Measurements from ENCODE around the gene CBR1. TPM values are rescaled to one million over a fixed set of nuclear protein-coding genes. Genes with fewer than 3 reads are reported as not detected.

Gene CBR1
- polyA plus RNA-seq, 3 donors: 36.9 to 114 (median 100) TPM

DNA sequence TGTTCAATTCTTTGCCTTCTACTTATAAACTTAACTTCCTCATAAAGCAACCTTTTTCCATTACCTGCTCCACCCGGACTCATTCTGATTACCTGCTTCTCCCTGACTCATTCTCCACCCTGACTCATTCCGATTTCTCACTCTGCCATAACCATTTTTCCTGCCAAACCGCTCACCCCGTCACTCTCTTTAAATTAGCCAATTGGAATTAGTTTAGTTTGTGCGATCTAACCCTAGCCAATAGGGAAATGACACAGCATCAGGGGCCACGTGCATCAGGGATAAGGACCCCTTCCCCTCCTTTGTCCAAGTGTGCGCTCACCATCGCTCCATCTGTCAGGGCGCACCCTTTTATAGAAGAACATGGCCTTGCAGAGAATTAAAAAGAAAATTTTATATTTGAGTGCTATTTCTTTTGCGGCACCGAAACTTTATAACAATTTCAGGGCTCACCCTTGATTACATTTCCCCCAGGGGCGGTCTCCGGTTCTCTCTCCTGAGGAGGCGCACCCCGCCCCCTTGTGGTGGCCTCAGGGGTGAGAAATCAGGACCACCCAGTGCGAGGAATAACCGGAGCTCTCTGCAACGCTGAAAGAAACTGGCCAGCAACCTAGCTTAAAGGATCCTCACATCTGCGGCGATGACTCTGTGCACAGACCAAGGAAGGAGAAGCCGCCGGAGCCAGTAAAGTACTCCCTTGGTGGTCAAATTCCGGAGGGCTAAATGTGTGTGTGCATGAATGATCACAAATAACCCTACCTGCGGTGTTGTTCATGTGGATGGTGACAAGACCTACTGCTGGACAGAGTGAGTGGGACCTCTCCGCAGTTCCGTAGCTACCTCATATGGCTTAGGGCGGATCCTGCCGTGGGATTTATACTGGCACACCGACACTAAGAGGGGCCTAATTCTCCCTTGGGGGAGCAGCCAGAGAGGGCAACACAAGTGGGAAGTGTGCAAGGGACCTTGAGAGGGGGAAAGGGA is 34.8 kb downstream of the CBR1 start:
- intact Hi-C loops (cut with micrococcal nuclease): no loop called here
- Histone ChIP-seq H3K4me2 (replicated peaks; ENCODE audit: extremely low read depth, low read length, poor library complexity, severe bottlenecking) (peak overlapping the region; percentile 42), H2AFZ (ENCODE audit: insufficient read depth, low read depth, low read length, poor library complexity, severe bottlenecking) (peak overlapping the region; percentile 55), H3K79me2 (ENCODE audit: insufficient read depth, low read length) (no peaks in the 10 kb centered on the region), H3K4me1 (ENCODE audit: control insufficient read depth in 1 of 2, insufficient read depth in 2 of 2, low read length in 2 of 2) (peaks cover 10 to 11% of the 10 kb centered on the region in 2 donors), H3K27me3 (ENCODE audit: control insufficient read depth in 2 of 2, insufficient read depth in 2 of 2, low read length in 2 of 2) (peaks cover 9 to 15% of the 10 kb centered on the region in 2 donors), H3K4me3 (replicated peaks in 1 of 3; ENCODE audit: low read depth in 2 of 3, low read length in 3 of 3) (peak overlapping the region in 1 of 3 experiments; percentile 24), H3K27ac (ENCODE audit: low read depth in 1 of 2, low read length in 2 of 2) (no peak overlapping the region), H3K9ac (ENCODE audit: insufficient read depth, low read length, poor library complexity, severe bottlenecking) (peak overlapping the region; percentile 34), H3K9me3 (replicated peaks in 1 of 2; ENCODE audit: control insufficient read depth in 1 of 2, insufficient read depth in 1 of 2, low read length in 2 of 2) (no peaks in the 10 kb centered on the region), H3K36me3 (replicated peaks in 1 of 2; ENCODE audit: control insufficient read depth in 1 of 2, insufficient read depth in 2 of 2, low read length in 2 of 2) (no peaks in the 10 kb centered on the region), H4K20me1 (ENCODE audit: insufficient read depth, low read length) (no peaks in the 10 kb centered on the region)
- Mint-ChIP-seq H3K4me3 (peak overlapping the region; percentile 62 to 86), H3K27ac (peak overlapping the region in 2 of 7 donors; percentile 51 to 62), H3K36me3 (no peaks in the 10 kb centered on the region), H3K9me3 (peaks cover 0 to 8% (median 4%) of the 10 kb centered on the region in 7 donors), H3K4me1 (peaks cover 15% of the 10 kb centered on the region), H3K27me3 (ENCODE audit: low read depth in 3 of 3) (peaks cover 23 to 31% (median 25%) of the 10 kb centered on the region in 3 donors)
- peak in 2 of 3 donors; percentile 10 to 47 for DNase-seq
- 16% methylated on average over 13 of the region's 29 CpGs for WGBS (ENCODE audit: insufficient coverage)
- TF ChIP-seq, protein P1, sequence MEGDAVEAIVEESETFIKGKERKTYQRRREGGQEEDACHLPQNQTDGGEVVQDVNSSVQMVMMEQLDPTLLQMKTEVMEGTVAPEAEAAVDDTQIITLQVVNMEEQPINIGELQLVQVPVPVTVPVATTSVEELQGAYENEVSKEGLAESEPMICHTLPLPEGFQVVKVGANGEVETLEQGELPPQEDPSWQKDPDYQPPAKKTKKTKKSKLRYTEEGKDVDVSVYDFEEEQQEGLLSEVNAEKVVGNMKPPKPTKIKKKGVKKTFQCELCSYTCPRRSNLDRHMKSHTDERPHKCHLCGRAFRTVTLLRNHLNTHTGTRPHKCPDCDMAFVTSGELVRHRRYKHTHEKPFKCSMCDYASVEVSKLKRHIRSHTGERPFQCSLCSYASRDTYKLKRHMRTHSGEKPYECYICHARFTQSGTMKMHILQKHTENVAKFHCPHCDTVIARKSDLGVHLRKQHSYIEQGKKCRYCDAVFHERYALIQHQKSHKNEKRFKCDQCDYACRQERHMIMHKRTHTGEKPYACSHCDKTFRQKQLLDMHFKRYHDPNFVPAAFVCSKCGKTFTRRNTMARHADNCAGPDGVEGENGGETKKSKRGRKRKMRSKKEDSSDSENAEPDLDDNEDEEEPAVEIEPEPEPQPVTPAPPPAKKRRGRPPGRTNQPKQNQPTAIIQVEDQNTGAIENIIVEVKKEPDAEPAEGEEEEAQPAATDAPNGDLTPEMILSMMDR (IDR thresholded peaks at IDR 0.05): peak; percentile 44

DNA sequence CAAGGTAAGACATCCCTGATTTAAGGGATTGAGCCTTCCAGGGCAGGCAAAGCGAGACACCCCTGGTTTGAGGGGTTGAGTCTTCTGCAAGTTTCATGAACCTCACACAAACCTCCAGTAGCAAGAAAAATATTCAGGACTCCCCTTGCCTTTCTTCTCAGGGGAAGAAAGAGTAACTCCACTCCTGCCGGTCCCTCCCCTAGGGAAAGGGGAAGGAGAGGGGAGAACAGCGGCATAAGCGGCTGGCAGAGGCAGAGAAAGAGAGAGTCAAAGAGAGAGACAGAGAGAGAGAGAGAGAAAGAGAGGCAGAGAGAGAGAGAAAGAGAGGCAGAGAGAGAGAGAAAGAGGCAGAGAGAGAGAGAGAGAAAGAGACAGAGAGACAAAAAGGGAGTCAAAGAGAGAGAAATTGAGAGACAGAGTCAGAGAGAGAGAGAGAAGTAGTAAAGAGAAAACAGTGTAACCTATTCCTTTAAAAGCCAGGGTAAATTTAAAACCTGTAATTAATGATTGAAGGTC is 35.6 kb downstream of the CBR1 start:
- Histone ChIP-seq H3K27ac (ENCODE audit: low read depth in 1 of 2, low read length in 2 of 2) (no peak overlapping the region), H3K9ac (ENCODE audit: insufficient read depth, low read length, poor library complexity, severe bottlenecking) (no peak overlapping the region), H3K4me2 (replicated peaks; ENCODE audit: extremely low read depth, low read length, poor library complexity, severe bottlenecking) (no peak overlapping the region), H3K4me1 (ENCODE audit: control insufficient read depth in 1 of 2, insufficient read depth in 2 of 2, low read length in 2 of 2) (peaks cover 10 to 11% of the 10 kb centered on the region in 2 donors), H3K9me3 (replicated peaks in 1 of 2; ENCODE audit: control insufficient read depth in 1 of 2, insufficient read depth in 1 of 2, low read length in 2 of 2) (no peaks in the 10 kb centered on the region), H4K20me1 (ENCODE audit: insufficient read depth, low read length) (no peaks in the 10 kb centered on the region), H3K27me3 (ENCODE audit: control insufficient read depth in 2 of 2, insufficient read depth in 2 of 2, low read length in 2 of 2) (peaks cover 9 to 15% of the 10 kb centered on the region in 2 donors), H3K4me3 (replicated peaks in 1 of 3; ENCODE audit: low read depth in 2 of 3, low read length in 3 of 3) (no peak overlapping the region), H3K36me3 (replicated peaks in 1 of 2; ENCODE audit: control insufficient read depth in 1 of 2, insufficient read depth in 2 of 2, low read length in 2 of 2) (no peaks in the 10 kb centered on the region), H3K79me2 (ENCODE audit: insufficient read depth, low read length) (no peaks in the 10 kb centered on the region), H2AFZ (ENCODE audit: insufficient read depth, low read depth, low read length, poor library complexity, severe bottlenecking) (peak overlapping the region; percentile 55)
- intact Hi-C loops (cut with micrococcal nuclease): no loop called here
- H3K4me3 Mint-ChIP-seq: peak overlapping the region in 1 of 2 donors; percentile 86
- H3K36me3 Mint-ChIP-seq: no peaks in the 10 kb centered on the region
- H3K27me3 Mint-ChIP-seq (ENCODE audit: low read depth in 3 of 3): peaks cover 23 to 29% (median 24%) of the 10 kb centered on the region in 3 donors
- TF ChIP-seq, protein P1 (IDR thresholded peaks at IDR 0.05): no peak
- DNase-seq: no peak
- WGBS (ENCODE audit: insufficient coverage): 50% methylated on average over 2 of the region's 4 CpGs
- peaks cover 0 to 8% (median 4%) of the 10 kb centered on the region in 7 donors for H3K9me3 Mint-ChIP-seq
- peak overlapping the region in 1 of 7 donors; percentile 54 for H3K27ac Mint-ChIP-seq
- H3K4me1 Mint-ChIP-seq: peaks cover 15% of the 10 kb centered on the region
